Measurements from ENCODE around the gene TFRC.
A peak's percentile ranks its signal among the peaks of the same experiment; 100 is the strongest.
"Not testable (repeated sequence)": the region's sequence is repeated elsewhere in the genome, so short reads cannot be mapped to it uniquely, and the experiment has no call there.

The TFRC gene

GRCh38 chr3:196082619-196082971, 705 bp upstream of the TFRC start:
- H3K4me3 ChIP-seq (ENCODE audit: insufficient read depth, low read depth, low read length) = peak overlapping the region; percentile 83
- H3K4me1 ChIP-seq (ENCODE audit: control insufficient read depth, insufficient read depth, low read length) = peaks cover 4% of the 10 kb centered on the region
- H3K36me3 ChIP-seq (ENCODE audit: control insufficient read depth, insufficient read depth, low read length) = no peaks in the 10 kb centered on the region
- H3K27me3 ChIP-seq (ENCODE audit: control insufficient read depth, insufficient read depth, low read length, poor library complexity, severe bottlenecking) = no peaks in the 10 kb centered on the region
- WGBS, 2 experiments = 93 to 96% methylated on average over 4 to 5 of the region's 6 CpGs
- H3K9me3 ChIP-seq (ENCODE audit: control insufficient read depth, low read length) = no peaks in the 10 kb centered on the region
- no peak overlapping the region for H3K27ac ChIP-seq (ENCODE audit: insufficient read depth, low read depth, low read length, poor library complexity, severe bottlenecking)

- H3K4me1 ChIP-seq (ENCODE audit: control insufficient read depth, insufficient read depth, low read length) = peaks cover 4% of the 10 kb centered on the region
- WGBS, 2 experiments = 0 to 1% methylated on average over 61 of the region's 61 CpGs
- H3K9me3 ChIP-seq (ENCODE audit: control insufficient read depth, low read length) = no peaks in the 10 kb centered on the region
- no peaks in the 10 kb centered on the region for H3K36me3 ChIP-seq (ENCODE audit: control insufficient read depth, insufficient read depth, low read length)
- H3K27ac ChIP-seq (ENCODE audit: insufficient read depth, low read depth, low read length, poor library complexity, severe bottlenecking) = peak overlapping the region; percentile 85
- H3K27me3 ChIP-seq (ENCODE audit: control insufficient read depth, insufficient read depth, low read length, poor library complexity, severe bottlenecking) = no peaks in the 10 kb centered on the region
- peak overlapping the region; percentile 83 for H3K4me3 ChIP-seq (ENCODE audit: insufficient read depth, low read depth, low read length)
These were observed 672 bp downstream of the TFRC start for GRCh38 chr3:196081002-196081833.

GRCh38 chr3:196080101-196080846, 1.6 kb downstream of the TFRC start:
- WGBS, 2 experiments = 88% methylated on average over 23 of the region's 23 CpGs
- H3K27ac ChIP-seq (ENCODE audit: insufficient read depth, low read depth, low read length, poor library complexity, severe bottlenecking) = not testable (repeated sequence)

GRCh38 chr3:196079682-196080081, 2.2 kb downstream of the TFRC start:
- H3K27ac ChIP-seq (ENCODE audit: insufficient read depth, low read depth, low read length, poor library complexity, severe bottlenecking) = no peak overlapping the region
- no peaks in the 10 kb centered on the region for H3K27me3 ChIP-seq (ENCODE audit: control insufficient read depth, insufficient read depth, low read length, poor library complexity, severe bottlenecking)
- no peaks in the 10 kb centered on the region for H3K9me3 ChIP-seq (ENCODE audit: control insufficient read depth, low read length)
- H3K4me3 ChIP-seq (ENCODE audit: insufficient read depth, low read depth, low read length) = no peak overlapping the region
- WGBS, 2 experiments = 91 to 94% methylated on average over 3 of the region's 3 CpGs
- peaks cover 4% of the 10 kb centered on the region for H3K4me1 ChIP-seq (ENCODE audit: control insufficient read depth, insufficient read depth, low read length)
- no peaks in the 10 kb centered on the region for H3K36me3 ChIP-seq (ENCODE audit: control insufficient read depth, insufficient read depth, low read length)

More at GRCh38 chr3:196080101-196080846, 1.6 kb downstream of the TFRC start:
- H3K9me3 ChIP-seq (ENCODE audit: control insufficient read depth, low read length); H3K36me3 ChIP-seq (ENCODE audit: control insufficient read depth, insufficient read depth, low read length); H3K4me1 ChIP-seq (ENCODE audit: control insufficient read depth, insufficient read depth, low read length); H3K27me3 ChIP-seq (ENCODE audit: control insufficient read depth, insufficient read depth, low read length, poor library complexity, severe bottlenecking): not testable (repeated sequence)
- peak overlapping the region; percentile 83 for H3K4me3 ChIP-seq (ENCODE audit: insufficient read depth, low read depth, low read length)

- peaks cover 8% of the 10 kb centered on the region for H3K36me3 ChIP-seq (ENCODE audit: control insufficient read depth, insufficient read depth, low read length)
These were observed 6.9 kb downstream of the TFRC start for GRCh38 chr3:196075013-196075412.

GRCh38 chr3:196073255-196073753, 8.6 kb downstream of the TFRC start:
- H3K4me1 ChIP-seq (ENCODE audit: control insufficient read depth, insufficient read depth, low read length) = no peaks in the 10 kb centered on the region
- no peaks in the 10 kb centered on the region for H3K9me3 ChIP-seq (ENCODE audit: control insufficient read depth, low read length)
- no peaks in the 10 kb centered on the region for H3K27me3 ChIP-seq (ENCODE audit: control insufficient read depth, insufficient read depth, low read length, poor library complexity, severe bottlenecking)
- H3K27ac ChIP-seq (ENCODE audit: insufficient read depth, low read depth, low read length, poor library complexity, severe bottlenecking) = no peak overlapping the region
- WGBS, 2 experiments = 39 to 53% methylated on average over 6 of the region's 6 CpGs
- no peak overlapping the region for H3K4me3 ChIP-seq (ENCODE audit: insufficient read depth, low read depth, low read length)
- peaks cover 9% of the 10 kb centered on the region for H3K36me3 ChIP-seq (ENCODE audit: control insufficient read depth, insufficient read depth, low read length)

More at GRCh38 chr3:196075013-196075412, 6.9 kb downstream of the TFRC start:
- Histone ChIP-seq H3K9me3 (ENCODE audit: control insufficient read depth, low read length) (no peaks in the 10 kb centered on the region), H3K4me1 (ENCODE audit: control insufficient read depth, insufficient read depth, low read length) (no peaks in the 10 kb centered on the region), H3K4me3 (ENCODE audit: insufficient read depth, low read depth, low read length) (no peak overlapping the region), H3K27ac (ENCODE audit: insufficient read depth, low read depth, low read length, poor library complexity, severe bottlenecking) (no peak overlapping the region), H3K27me3 (ENCODE audit: control insufficient read depth, insufficient read depth, low read length, poor library complexity, severe bottlenecking) (no peaks in the 10 kb centered on the region)
- 96 to 97% methylated on average over 6 of the region's 6 CpGs for WGBS, 2 experiments

GRCh38 chr3:196072313-196072712, 9.6 kb downstream of the TFRC start:
- Histone ChIP-seq H3K27ac (ENCODE audit: insufficient read depth, low read depth, low read length, poor library complexity, severe bottlenecking) (no peak overlapping the region), H3K27me3 (ENCODE audit: control insufficient read depth, insufficient read depth, low read length, poor library complexity, severe bottlenecking) (no peaks in the 10 kb centered on the region), H3K36me3 (ENCODE audit: control insufficient read depth, insufficient read depth, low read length) (peaks cover 18% of the 10 kb centered on the region), H3K4me1 (ENCODE audit: control insufficient read depth, insufficient read depth, low read length) (no peaks in the 10 kb centered on the region), H3K9me3 (ENCODE audit: control insufficient read depth, low read length) (no peaks in the 10 kb centered on the region), H3K4me3 (ENCODE audit: insufficient read depth, low read depth, low read length) (no peak overlapping the region)
- 90 to 100% methylated on average over 1 of the region's 1 CpG for WGBS, 2 experiments

- WGBS, 2 experiments = 92 to 93% methylated on average over 4 of the region's 4 CpGs
- H3K36me3 ChIP-seq (ENCODE audit: control insufficient read depth, insufficient read depth, low read length) = peaks cover 34% of the 10 kb centered on the region
These were observed 13.1 kb downstream of the TFRC start for GRCh38 chr3:196068812-196069211.

GRCh38 chr3:196067439-196067838, 14.5 kb downstream of the TFRC start:
- no peak overlapping the region for H3K4me3 ChIP-seq (ENCODE audit: insufficient read depth, low read depth, low read length)
- 92 to 97% methylated on average over 3 of the region's 3 CpGs for WGBS, 2 experiments
- no peak overlapping the region for H3K27ac ChIP-seq (ENCODE audit: insufficient read depth, low read depth, low read length, poor library complexity, severe bottlenecking)
- H3K4me1 ChIP-seq (ENCODE audit: control insufficient read depth, insufficient read depth, low read length) = no peaks in the 10 kb centered on the region
- no peaks in the 10 kb centered on the region for H3K27me3 ChIP-seq (ENCODE audit: control insufficient read depth, insufficient read depth, low read length, poor library complexity, severe bottlenecking)
- H3K36me3 ChIP-seq (ENCODE audit: control insufficient read depth, insufficient read depth, low read length) = peaks cover 45% of the 10 kb centered on the region
- no peaks in the 10 kb centered on the region for H3K9me3 ChIP-seq (ENCODE audit: control insufficient read depth, low read length)

More at GRCh38 chr3:196068812-196069211, 13.1 kb downstream of the TFRC start:
- H3K9me3 ChIP-seq (ENCODE audit: control insufficient read depth, low read length); H3K27me3 ChIP-seq (ENCODE audit: control insufficient read depth, insufficient read depth, low read length, poor library complexity, severe bottlenecking); H3K27ac ChIP-seq (ENCODE audit: insufficient read depth, low read depth, low read length, poor library complexity, severe bottlenecking); H3K4me1 ChIP-seq (ENCODE audit: control insufficient read depth, insufficient read depth, low read length); H3K4me3 ChIP-seq (ENCODE audit: insufficient read depth, low read depth, low read length): not testable (repeated sequence)

- Histone ChIP-seq H3K4me3 (ENCODE audit: insufficient read depth, low read depth, low read length) (no peak overlapping the region), H3K4me1 (ENCODE audit: control insufficient read depth, insufficient read depth, low read length) (no peaks in the 10 kb centered on the region), H3K27me3 (ENCODE audit: control insufficient read depth, insufficient read depth, low read length, poor library complexity, severe bottlenecking) (no peaks in the 10 kb centered on the region), H3K27ac (ENCODE audit: insufficient read depth, low read depth, low read length, poor library complexity, severe bottlenecking) (no peak overlapping the region), H3K9me3 (ENCODE audit: control insufficient read depth, low read length) (no peaks in the 10 kb centered on the region), H3K36me3 (ENCODE audit: control insufficient read depth, insufficient read depth, low read length) (peaks cover 60% of the 10 kb centered on the region)
- WGBS, 2 experiments = 100% methylated on average over 1 of the region's 1 CpG
These were observed 17.9 kb downstream of the TFRC start for GRCh38 chr3:196063971-196064370.
